SU-DHL-6 (cell line): ENCODE results near the gene POU4F3.
A peak's percentile ranks its signal among the peaks of the same experiment; 100 is the strongest.

Source experiments
- H2AFZ ChIP-seq: fragments of 200-600 bp; sonication (generic); 2 replicates; pipeline ENCODE4 v1.6.1; 2014; ENCODE audit warnings: low read depth, mild to moderate bottlenecking, moderate library complexity, mixed read lengths, antibody characterized with exemption, low read length; ENCODE audit not compliant: severe bottlenecking
- H3F3A ChIP-seq: fragments of 200-600 bp; shearing (Covaris generic); 2 replicates; pipeline ENCODE4 v1.6.0; 2016; ENCODE audit warnings: antibody characterized with exemption, mild to moderate bottlenecking; ENCODE audit not compliant: insufficient read depth
- H3K27ac ChIP-seq: fragments of 200-600 bp; sonication (generic); 2 replicates; pipeline ENCODE4 v1.5.1; 2016; ENCODE audit warnings: low read depth, mild to moderate bottlenecking, low read length, moderate library complexity, mixed read lengths
- H3K27me3 ChIP-seq: fragments of 200-600 bp; sonication (generic), shearing (Covaris generic); 2 replicates; pipeline ENCODE4 v1.6.0; 2014; ENCODE audit warnings: mild to moderate bottlenecking, low read length
- H3K36me3 ChIP-seq: fragments of 200-600 bp; sonication (generic); 2 replicates; pipeline ENCODE4 v1.6.1; 2014; ENCODE audit warnings: mild to moderate bottlenecking, low read length, mixed read lengths
- H3K4me2 ChIP-seq: fragments of 300-600, 200-600 bp; shearing (Covaris generic), sonication (generic); 2 replicates; pipeline ENCODE4 v1.6.0; 2014; ENCODE audit warnings: low read length, low read depth, mild to moderate bottlenecking; ENCODE audit not compliant: poor library complexity, severe bottlenecking
- H3K4me3 ChIP-seq: fragments of 200-600 bp; sonication (generic); 2 replicates; pipeline ENCODE4 v1.5.1; 2014; ENCODE audit warnings: antibody characterized with exemption, low read length, mild to moderate bottlenecking, mixed read lengths; ENCODE audit not compliant: insufficient read depth, poor library complexity, severe bottlenecking
- H3K79me2 ChIP-seq: fragments of 200-600 bp; sonication (generic); 2 replicates; pipeline ENCODE4 v1.6.1; 2014; ENCODE audit warnings: mild to moderate bottlenecking, low read length, moderate library complexity; ENCODE audit not compliant: insufficient read depth
- H3K9ac ChIP-seq: fragments of 200-600 bp; sonication (generic); 2 replicates; pipeline ENCODE4 v1.7.0; 2014; ENCODE audit warnings: mild to moderate bottlenecking, low read length
- H3K9me2 ChIP-seq: fragments of 200-600 bp; sonication (generic); replicated peaks from 2 replicates; pipeline ENCODE4 v1.6.1; 2014; ENCODE audit warnings: low read length; ENCODE audit not compliant: insufficient read depth
- H3K9me3 ChIP-seq: fragments of 200-600 bp; sonication (generic); 2 replicates; pipeline ENCODE4 v1.6.1; 2014; ENCODE audit warnings: low read length, mixed read lengths; ENCODE audit not compliant: insufficient read depth
- H4K20me1 ChIP-seq: fragments of 200-600 bp; sonication (generic); 2 replicates; pipeline ENCODE4 v1.6.1; 2014; ENCODE audit warnings: low read depth, mild to moderate bottlenecking, antibody characterized with exemption, low read length, moderate library complexity, mixed read lengths
- CTCF ChIP-seq: fragments of 200-600 bp; sonication (generic); IDR thresholded peaks from one replicate; pipeline ENCODE4 v1.5.1; 2017; ENCODE audit warnings: antibody characterized with exemption, mild to moderate bottlenecking, low read length, moderate library complexity; ENCODE audit not compliant: insufficient read depth, poor library complexity, severe bottlenecking
- EZH2phosphoT487 ChIP-seq: fragments of 200-600 bp; sonication (generic), shearing (Covaris generic); conservative IDR thresholded peaks from 2 replicates; pipeline ENCODE4 v1.6.1; 2018; ENCODE audit warnings: mild to moderate bottlenecking, antibody characterized with exemption, low read length, moderate library complexity, mixed read lengths

The POU4F3 gene

GRCh38 chr5:146338774-146339714 is at the start of gene POU4F3:
Gene POU4F3 (plus strand): TSS chr5:146338839. CDS start chr5:146339113, 274 bp downstream.
- no peaks in the 10 kb centered on the region for H3K9me2 ChIP-seq
- no peaks in the 10 kb centered on the region for H3K27me3 ChIP-seq
- H3F3A ChIP-seq: no peaks in the 10 kb centered on the region
- H3K4me2 ChIP-seq: no peak within 1 kb of the TSS
- no peak within 1 kb of the TSS for H3K4me3 ChIP-seq
- H3K9me3 ChIP-seq: no peaks in the 10 kb centered on the region
- TF ChIP-seq CTCF (no peak), EZH2phosphoT487 (no peak)
- H2AFZ ChIP-seq: no peak within 1 kb of the TSS
- no peak within 1 kb of the TSS for H3K9ac ChIP-seq
- H3K36me3 ChIP-seq: no peaks in the 10 kb centered on the region
- H3K79me2 ChIP-seq: no peaks in the 10 kb centered on the region
- H4K20me1 ChIP-seq: no peaks in the 10 kb centered on the region
- no peak within 1 kb of the TSS for H3K27ac ChIP-seq

GRCh38 chr5:146290318-146290717 is 48.3 kb upstream of the POU4F3 start:
- no peak overlapping the region for H2AFZ ChIP-seq
- H3F3A ChIP-seq: peaks cover 18% of the 10 kb centered on the region; the same call in 1 of the 2 replicates
- TF ChIP-seq CTCF: no peak
- TF ChIP-seq EZH2phosphoT487: no peak
- no peaks in the 10 kb centered on the region for H3K9me2 ChIP-seq
- H3K4me3 ChIP-seq: no peak overlapping the region
- peaks cover 13% of the 10 kb centered on the region; the same call in 1 of the 2 replicates for H3K36me3 ChIP-seq
- H3K4me2 ChIP-seq: no peak overlapping the region
- H3K27ac ChIP-seq: no peak overlapping the region
- no peaks in the 10 kb centered on the region for H3K27me3 ChIP-seq
- no peaks in the 10 kb centered on the region for H3K9me3 ChIP-seq
- H3K9ac ChIP-seq: no peak overlapping the region
- H3K79me2 ChIP-seq: no peaks in the 10 kb centered on the region
- H4K20me1 ChIP-seq: no peaks in the 10 kb centered on the region; the same call in 1 of the 2 replicates

- Histone ChIP-seq H3F3A (peaks cover 12% of the 10 kb centered on the region; the same call in 1 of the 2 replicates), H3K27ac (no peak overlapping the region), H3K9me3 (no peaks in the 10 kb centered on the region), H3K9me2 (no peaks in the 10 kb centered on the region), H4K20me1 (no peaks in the 10 kb centered on the region; the same call in 1 of the 2 replicates), H3K4me3 (no peak overlapping the region), H3K36me3 (peaks cover 6% of the 10 kb centered on the region; the same call in 1 of the 2 replicates), H3K27me3 (no peaks in the 10 kb centered on the region), H3K9ac (no peak overlapping the region), H3K4me2 (no peak overlapping the region), H2AFZ (no peak overlapping the region), H3K79me2 (no peaks in the 10 kb centered on the region)
- TF ChIP-seq EZH2phosphoT487 (no peak), CTCF (peak; percentile 55)
Observed at GRCh38 chr5:146291421-146292074, 47.1 kb upstream of the POU4F3 start.
